Measurements from ENCODE around the gene GPHA2. TPM values are rescaled to one million over a fixed set of nuclear protein-coding genes. Genes with fewer than 3 reads are reported as not detected.
A peak's percentile ranks its signal among the peaks of the same experiment; 100 is the strongest.

The GPHA2 gene
- total RNA-seq, 2 donors from 2014 or later, result not detected

- DNase-seq (no peak), ATAC-seq (no peak)
- intact Hi-C loops (cut with DNase I, micrococcal nuclease), result no loop called here
Observed at GRCh38 chr11:64897381-64898075, 38.2 kb downstream of the GPHA2 start.

DNA sequence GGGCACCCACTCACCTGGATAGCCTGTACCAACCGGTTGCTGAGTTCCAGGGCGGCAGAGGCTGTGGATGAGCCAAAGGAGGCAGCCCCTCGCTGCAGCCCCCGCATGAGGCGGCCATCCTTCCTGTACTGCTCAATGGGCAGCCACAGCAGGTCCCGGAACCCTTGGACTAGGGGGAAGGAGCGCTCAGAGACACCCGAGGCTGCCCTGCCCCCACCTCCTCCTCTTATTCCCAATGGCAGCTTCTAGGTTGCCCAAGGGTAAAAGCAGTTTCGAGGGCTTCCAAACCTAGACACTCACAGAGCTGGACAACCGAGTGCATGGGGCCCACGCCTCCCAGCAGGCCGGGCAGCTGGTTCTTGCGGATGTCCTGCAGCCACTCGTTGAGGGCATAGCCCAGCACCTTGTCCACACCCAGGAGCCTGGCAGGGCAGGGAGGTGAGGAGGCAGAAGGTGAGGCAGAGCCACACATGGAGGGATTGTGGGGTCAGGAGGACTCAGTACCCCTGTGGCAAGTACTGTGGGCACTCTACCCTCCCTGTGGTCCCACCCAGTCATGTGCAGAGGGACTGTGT, 39.2 kb downstream of the GPHA2 start:
- DNase-seq, result no peak
- intact Hi-C loops (cut with DNase I, micrococcal nuclease), result no loop called here
- no peak for ATAC-seq

DNA sequence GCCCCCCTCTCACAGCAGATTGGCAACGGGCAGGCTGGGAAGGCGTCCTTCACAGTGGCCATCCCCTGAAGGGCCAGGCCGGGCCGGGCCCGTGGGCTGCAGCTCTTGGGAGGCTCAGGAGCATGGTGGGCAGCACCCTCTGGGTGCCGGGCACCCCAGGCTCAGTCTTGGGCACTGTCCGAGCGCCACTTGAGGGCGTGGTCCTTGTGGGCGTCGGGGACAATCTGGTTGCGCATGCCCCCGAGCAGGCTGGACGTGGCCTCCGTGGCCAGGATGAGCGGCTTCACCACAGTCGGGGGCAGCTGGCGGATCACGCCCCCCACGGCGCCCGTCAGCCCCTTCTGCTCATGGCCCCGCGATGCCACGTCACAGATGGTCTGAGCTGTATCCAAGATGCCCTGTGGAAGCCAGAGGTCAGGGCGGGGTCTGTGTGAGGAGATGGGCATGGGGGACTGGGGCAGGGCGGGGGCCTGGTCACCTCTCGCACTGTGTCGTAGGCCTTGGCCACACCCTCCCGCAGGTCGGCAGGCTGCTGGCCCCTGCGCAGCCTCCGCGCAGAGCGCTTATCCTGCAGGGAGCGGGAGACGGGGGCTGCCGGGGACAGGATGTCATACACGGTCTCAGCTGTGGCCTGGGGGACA, 40.8 kb downstream of the GPHA2 start:
- DNase-seq, result no peak
- intact Hi-C loops (cut with DNase I, micrococcal nuclease), result loop anchor here (2.0 to 5.0 kb wide), 2 partner anchors 48 kb away; no protein-coding TSS in a partner anchor
- no peak for ATAC-seq

GRCh38 chr11:64894070-64894811, 41.5 kb downstream of the GPHA2 start:
- ATAC-seq (peak; percentile 50), DNase-seq (peak; percentile 91 to 99)
- intact Hi-C loops (cut with DNase I, micrococcal nuclease), result loop anchor here (2.0 to 5.0 kb wide), 2 partner anchors 47 kb away; no protein-coding TSS in a partner anchor

- intact Hi-C loops (cut with DNase I, micrococcal nuclease), result loop anchor here (2.0 to 5.0 kb wide), 2 partner anchors 46 to 47 kb away; no protein-coding TSS in a partner anchor
- DNase-seq, result peak; percentile 91 to 94
- ATAC-seq, result peak; percentile 56
Observed at GRCh38 chr11:64893194-64894069, 42.3 kb downstream of the GPHA2 start.

- intact Hi-C loops (cut with DNase I, micrococcal nuclease), result loop anchor here in 1 of 2 donors (5.0 kb wide), 1 partner anchor 46 kb away; no protein-coding TSS in a partner anchor
- DNase-seq, result no peak
- ATAC-seq, result no peak
Observed at GRCh38 chr11:64892838-64893193, 42.9 kb downstream of the GPHA2 start.

- ATAC-seq (no peak), DNase-seq (no peak)
- intact Hi-C loops (cut with DNase I, micrococcal nuclease), result loop anchor here in 1 of 2 donors (5.0 kb wide), 1 partner anchor 45 kb away; no protein-coding TSS in a partner anchor
Observed at GRCh38 chr11:64892411-64892831, 43.3 kb downstream of the GPHA2 start.

DNA sequence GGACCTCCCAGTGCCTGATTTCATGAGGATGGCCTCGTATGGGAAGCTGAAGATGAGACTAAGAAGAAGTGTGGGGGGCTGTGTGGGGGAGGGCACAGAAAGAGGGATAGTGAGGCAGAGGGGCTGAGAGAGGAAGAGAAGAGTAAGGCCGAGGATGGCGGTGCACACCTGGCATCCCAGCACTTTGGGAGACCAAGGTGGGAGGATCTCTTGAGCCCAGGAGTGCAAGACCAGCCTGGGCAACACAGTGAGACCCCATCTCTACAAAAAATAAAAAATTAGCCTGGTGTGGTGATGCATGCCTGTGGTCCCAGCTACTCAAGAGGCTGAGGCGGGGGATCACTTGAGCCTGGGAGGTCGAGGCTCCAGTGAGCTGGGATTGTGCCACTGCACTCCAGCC, 43.8 kb downstream of the GPHA2 start:
- intact Hi-C loops (cut with DNase I, micrococcal nuclease), result loop anchor here in 1 of 2 donors (5.0 kb wide), 1 partner anchor 45 kb away; no protein-coding TSS in a partner anchor
- ATAC-seq, result no peak
- no peak for DNase-seq

- ATAC-seq, result peak; percentile 37
- peak; percentile 87 to 92 for DNase-seq
- intact Hi-C loops (cut with DNase I, micrococcal nuclease), result loop anchor here in 1 of 2 donors (5.0 kb wide), 1 partner anchor 44 kb away; no protein-coding TSS in a partner anchor
Observed at GRCh38 chr11:64891215-64891848, 44.4 kb downstream of the GPHA2 start.

- intact Hi-C loops (cut with DNase I, micrococcal nuclease), result loop anchor here in 1 of 2 donors (5.0 kb wide), 1 partner anchor 43 kb away; no protein-coding TSS in a partner anchor
- DNase-seq (peak in 1 of 2 donors; percentile 32), ATAC-seq (no peak)
Observed at GRCh38 chr11:64890522-64890939, 45.2 kb downstream of the GPHA2 start.

GRCh38 chr11:64888729-64889511, 46.8 kb downstream of the GPHA2 start:
- ATAC-seq (peak; percentile 36), DNase-seq (peak; percentile 71 to 88)
- intact Hi-C loops (cut with DNase I, micrococcal nuclease), result no loop called here

- intact Hi-C loops (cut with DNase I, micrococcal nuclease), result no loop called here
- no peak for ATAC-seq
- DNase-seq, result no peak
Observed at GRCh38 chr11:64888406-64888728, 47.3 kb downstream of the GPHA2 start.

GRCh38 chr11:64887757-64888405, 47.8 kb downstream of the GPHA2 start:
- ATAC-seq (peak; percentile 43), DNase-seq (peak; percentile 84 to 91)
- intact Hi-C loops (cut with DNase I, micrococcal nuclease), result loop anchor here in 1 of 2 donors (2.0 kb wide), 1 partner anchor 39 kb away; no protein-coding TSS in a partner anchor

GRCh38 chr11:64887234-64887756, 48.4 kb downstream of the GPHA2 start:
- DNase-seq (no peak), ATAC-seq (no peak)
- intact Hi-C loops (cut with DNase I, micrococcal nuclease), result loop anchor here in 1 of 2 donors (2.0 kb wide), 1 partner anchor 38 kb away; no protein-coding TSS in a partner anchor

DNA sequence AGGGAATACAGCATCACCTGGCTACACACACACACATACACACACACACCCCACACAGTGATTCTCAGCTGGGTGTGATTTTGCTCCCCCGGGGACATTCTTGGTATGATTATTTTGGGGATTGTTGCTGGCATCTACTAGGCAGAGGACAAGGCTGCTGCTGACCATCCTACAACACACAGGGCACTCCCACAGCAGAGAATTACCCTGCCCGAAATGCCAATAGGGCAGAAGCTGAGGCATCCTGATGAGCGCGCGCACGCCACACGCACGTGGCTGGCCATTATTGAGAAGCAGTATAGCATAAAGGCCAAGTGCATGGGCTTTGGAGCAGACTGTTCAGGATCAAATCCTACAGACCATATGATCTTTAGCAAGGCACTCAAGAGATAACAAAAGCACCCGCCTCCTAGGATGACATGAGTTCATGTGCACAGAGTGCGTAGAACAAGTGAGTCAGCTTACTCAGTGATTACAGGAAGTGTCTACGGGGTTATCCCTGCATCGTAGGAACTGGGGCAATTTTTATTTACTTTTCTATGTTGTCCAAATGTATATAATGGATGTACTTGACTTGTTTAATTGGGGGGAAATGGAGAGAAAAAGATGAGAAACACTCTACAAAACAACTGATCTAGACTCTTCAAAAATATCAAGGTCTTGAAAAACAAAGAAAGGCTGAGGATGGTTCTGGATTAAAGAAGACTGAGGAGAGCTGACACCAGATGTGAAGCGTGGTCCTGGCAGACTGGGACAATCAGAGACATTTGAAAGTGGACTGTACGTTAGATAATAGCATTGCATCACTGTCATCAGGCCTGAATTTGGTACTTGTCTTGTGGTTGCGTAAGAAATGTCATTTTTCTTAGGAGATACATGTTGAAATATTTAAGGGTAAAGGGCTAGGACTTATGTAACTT, 50.1 kb downstream of the GPHA2 start:
- peak; percentile 7 for ATAC-seq
- intact Hi-C loops (cut with DNase I, micrococcal nuclease), result loop anchor here in 1 of 2 donors (2.0 kb wide), 1 partner anchor 37 kb away; no protein-coding TSS in a partner anchor
- no peak for DNase-seq

All from left colon (tissue), 2 donors.